GM10266 (cell line): ENCODE results near the gene SRL.

Source experiments
- DNase-seq: peaks from one replicate; pipeline ENCODE4 v3.0.0; 2012; ENCODE audit errors: extremely low spot score
- TF ChIP-seq, protein P1 (sequence below): IDR thresholded peaks from 2 replicates; pipeline ENCODE4 v1.5.1; 2012; ENCODE audit warnings: mild to moderate bottlenecking, low read depth; ENCODE audit not compliant: control insufficient read depth, insufficient read depth; ENCODE audit errors: missing control alignments

Gene SRL

DNA sequence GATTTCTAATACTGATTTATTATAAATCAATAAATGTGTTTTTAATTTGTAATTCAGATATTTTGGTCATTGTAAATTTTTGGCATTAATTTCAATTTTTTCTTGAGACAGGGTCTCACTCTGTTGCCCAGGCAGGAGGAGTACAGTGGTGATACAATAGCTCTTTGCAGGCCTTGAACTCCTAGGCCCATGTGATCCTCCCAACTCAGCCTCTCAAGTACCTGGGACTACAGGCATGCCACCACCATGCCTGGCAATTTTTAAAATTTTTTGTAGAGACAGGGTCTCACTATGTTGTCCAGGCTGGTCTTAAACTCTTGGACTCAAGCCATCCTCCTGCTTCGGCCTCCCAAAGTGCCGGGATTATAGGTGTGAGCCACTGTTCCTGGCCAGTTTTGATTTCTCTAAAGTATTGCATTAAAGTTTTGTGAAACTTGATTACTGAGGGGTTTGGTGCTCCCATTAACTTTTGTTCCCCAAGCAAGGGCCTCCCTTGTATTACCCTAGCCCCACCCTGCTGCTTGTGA, 36.2 kb upstream of the SRL start:
- DNase-seq: no peak
- TF ChIP-seq, protein P1, sequence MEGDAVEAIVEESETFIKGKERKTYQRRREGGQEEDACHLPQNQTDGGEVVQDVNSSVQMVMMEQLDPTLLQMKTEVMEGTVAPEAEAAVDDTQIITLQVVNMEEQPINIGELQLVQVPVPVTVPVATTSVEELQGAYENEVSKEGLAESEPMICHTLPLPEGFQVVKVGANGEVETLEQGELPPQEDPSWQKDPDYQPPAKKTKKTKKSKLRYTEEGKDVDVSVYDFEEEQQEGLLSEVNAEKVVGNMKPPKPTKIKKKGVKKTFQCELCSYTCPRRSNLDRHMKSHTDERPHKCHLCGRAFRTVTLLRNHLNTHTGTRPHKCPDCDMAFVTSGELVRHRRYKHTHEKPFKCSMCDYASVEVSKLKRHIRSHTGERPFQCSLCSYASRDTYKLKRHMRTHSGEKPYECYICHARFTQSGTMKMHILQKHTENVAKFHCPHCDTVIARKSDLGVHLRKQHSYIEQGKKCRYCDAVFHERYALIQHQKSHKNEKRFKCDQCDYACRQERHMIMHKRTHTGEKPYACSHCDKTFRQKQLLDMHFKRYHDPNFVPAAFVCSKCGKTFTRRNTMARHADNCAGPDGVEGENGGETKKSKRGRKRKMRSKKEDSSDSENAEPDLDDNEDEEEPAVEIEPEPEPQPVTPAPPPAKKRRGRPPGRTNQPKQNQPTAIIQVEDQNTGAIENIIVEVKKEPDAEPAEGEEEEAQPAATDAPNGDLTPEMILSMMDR: no peak

DNA sequence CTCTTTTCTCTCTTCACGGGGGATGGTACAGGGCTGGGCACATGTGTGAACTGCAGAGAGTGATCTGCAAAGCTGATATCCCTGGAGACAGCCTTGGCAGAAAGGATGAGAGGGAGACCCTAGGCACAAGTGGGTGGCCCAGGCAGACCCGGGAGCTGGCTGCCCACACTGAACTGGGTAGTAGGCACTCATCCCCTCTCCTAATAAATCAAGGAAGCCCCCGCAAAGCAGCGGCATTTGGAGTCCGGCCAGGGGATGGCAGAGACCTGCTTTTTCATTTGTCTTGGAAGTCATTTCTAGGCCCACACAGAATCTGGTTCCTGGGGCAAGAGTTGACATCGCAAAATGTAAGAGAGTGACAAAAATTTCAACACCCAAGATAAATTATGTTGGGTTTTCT, 34.0 kb upstream of the SRL start:
- TF ChIP-seq, protein P1: no peak
- DNase-seq: no peak

DNA sequence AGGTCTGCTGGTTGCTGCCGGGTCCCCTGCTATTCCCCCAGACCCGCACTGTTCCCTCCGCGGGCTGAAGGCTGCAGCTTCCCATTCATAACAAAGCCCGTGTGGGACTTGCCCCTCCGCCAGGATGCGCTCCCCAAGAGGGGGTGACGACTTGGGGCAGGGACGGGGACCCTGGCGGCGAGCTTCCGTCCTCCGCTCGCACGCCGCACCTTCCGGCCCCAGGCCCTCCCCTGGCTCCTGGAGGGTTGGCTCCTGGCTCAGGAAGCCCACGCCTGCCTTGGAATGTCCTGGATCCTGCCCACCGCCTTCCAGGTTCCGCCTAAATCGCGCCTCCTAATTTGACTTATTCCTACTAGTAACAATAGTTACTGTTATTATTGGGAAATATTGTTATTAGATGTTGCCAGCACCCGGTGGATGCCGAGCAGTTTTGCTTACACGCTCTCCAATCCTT, 32.0 kb upstream of the SRL start:
- peak; percentile 69 for DNase-seq
- TF ChIP-seq, protein P1: peak; percentile 16

DNA sequence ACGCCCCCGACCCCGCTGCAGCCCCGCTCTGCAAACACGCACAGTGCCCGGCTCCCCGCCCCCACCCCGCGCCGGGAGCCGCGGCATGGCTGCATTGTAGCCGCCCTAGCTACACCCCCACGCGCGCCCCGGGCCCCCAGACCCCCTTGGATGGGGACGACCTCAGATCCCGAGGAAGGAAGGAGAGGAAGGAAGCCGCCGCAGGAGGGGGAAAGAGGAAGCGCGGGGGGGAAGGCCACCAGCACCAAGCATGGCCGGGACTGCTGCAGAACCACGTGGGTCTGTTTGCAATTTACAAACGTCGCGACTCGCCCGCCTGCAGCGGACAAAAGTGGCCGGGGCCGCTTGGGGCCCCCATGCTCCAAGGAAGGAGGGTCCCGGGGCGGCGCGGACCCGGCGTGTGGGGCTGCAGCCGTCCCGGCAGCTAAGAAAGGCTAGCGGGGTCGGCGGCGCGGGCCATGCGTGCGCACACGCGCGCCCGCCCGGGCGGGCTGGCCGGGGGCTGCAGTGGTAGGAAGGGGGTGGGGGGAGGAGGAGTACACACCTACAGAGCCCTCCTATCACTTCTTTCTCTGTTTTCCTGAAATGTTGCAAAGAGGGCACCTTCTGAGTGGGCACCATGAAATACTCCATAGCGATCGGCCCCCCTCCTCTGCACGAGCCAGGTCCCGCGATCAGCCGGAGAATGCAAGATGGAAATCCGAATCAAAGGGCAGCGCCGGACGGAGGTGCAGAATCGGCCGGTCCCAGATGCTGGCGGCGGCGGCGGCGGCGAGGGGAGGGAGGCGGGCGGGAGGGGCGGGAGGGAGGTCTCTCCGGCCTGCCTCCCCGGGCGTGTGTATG, 30.5 kb upstream of the SRL start:
- TF ChIP-seq, protein P1: no peak
- DNase-seq: peak; percentile 80

DNA sequence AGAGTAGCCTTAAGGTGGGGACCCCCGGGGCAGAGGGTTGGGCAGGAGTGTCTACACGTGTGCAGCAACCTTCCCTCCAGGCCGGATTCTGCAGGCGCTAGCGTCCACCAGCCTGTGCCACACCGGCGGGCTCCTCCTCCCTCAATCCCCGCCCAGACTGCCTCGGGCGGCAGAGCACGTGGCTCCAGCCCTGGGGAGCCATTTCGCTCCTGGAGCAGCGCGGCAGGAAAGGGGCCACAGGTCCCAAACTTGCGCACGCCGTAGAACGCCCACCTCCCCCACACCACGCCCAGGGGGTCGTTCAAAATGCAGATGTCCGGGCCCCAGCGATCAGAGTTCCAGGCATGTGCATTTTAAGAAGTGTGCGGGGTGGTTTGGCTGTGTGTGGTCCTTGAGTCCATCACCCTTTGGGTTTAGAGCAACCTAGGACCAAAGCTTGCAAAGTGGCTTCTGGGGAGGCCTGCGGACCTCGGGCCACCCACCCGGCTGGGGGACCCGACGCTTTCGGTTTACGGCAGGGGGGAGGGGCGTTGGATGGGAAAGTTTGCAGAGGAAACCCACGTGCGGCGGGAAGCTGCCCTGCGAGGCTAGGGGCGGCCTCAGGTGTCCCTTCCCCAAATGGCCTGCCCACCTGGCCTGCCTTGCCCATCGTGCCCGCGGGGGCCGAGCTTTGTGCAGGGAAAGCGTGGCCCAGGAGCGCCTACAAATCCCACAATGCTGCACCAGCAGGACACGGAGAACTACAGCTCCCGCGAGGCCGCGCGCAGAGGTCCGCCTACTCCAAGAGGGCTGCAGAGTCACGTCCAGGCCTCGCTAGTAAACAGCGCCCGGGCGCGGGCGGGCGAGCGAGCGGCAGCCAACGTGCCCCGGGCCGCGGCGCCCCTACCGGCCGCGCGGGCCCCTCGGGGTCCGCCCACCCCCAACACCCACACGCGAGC, 29.6 kb upstream of the SRL start:
- TF ChIP-seq, protein P1: peak; percentile 43

DNA sequence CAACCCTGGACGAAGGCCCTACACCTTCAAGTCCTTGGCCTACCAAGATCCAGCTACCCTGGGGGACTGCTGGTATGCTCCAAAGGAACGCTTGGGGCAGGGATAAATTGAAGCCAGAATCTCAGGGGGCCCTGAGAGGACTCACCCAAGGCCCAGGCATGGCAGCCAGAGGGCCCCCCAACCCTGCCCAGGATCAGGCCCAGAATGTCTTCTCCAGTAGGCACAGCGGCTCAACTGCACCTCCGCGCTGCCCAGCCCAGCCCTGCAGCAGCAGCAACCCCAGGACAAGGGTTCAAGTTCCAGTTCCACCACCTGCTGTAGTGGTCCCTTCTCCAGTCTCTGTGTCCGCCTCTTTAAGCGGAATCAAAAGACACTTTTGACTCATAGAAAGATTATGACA, 28.7 kb upstream of the SRL start:
- DNase-seq: no peak
- TF ChIP-seq, protein P1: no peak

More for the DNA sequence above, 29.6 kb upstream of the SRL start:
- DNase-seq: peak; percentile 94
